Measurements from ENCODE around the gene ALOX12B.
"Not testable (repeated sequence)": the region's sequence is repeated elsewhere in the genome, so short reads cannot be mapped to it uniquely, and the experiment has no call there.

The ALOX12B gene

GRCh38 chr17:8118769-8119580 lies 31.5 kb upstream of the ALOX12B start:
- DNase-seq, result peak; percentile 93

- DNase-seq, result peak; percentile 85
These were observed 30.7 kb upstream of the ALOX12B start, which contains the start of gene ALOXE3 for GRCh38 chr17:8117980-8118768. Gene ALOXE3 (minus strand): TSS chr17:8118514. CDS start chr17:8117990, 524 bp downstream.

- DNase-seq, result peak; percentile 49
These were observed 30.0 kb upstream of the ALOX12B start for GRCh38 chr17:8117367-8117979.

GRCh38 chr17:8116776-8117175 lies 29.3 kb upstream of the ALOX12B start:
- DNase-seq, result peak; percentile 40

GRCh38 chr17:8110907-8111306 lies 23.4 kb upstream of the ALOX12B start:
- no peak for DNase-seq

- no peak for DNase-seq
These were observed 22.9 kb upstream of the ALOX12B start for GRCh38 chr17:8110456-8110804.

- DNase-seq, result peak; percentile 91
These were observed 22.3 kb upstream of the ALOX12B start for GRCh38 chr17:8109661-8110455.

GRCh38 chr17:8108972-8109660 lies 21.6 kb upstream of the ALOX12B start:
- DNase-seq, result no peak

GRCh38 chr17:8106980-8107379 lies 19.5 kb upstream of the ALOX12B start:
- not testable (repeated sequence) for DNase-seq

- DNase-seq, result no peak
These were observed 18.5 kb upstream of the ALOX12B start for GRCh38 chr17:8105957-8106398.

GRCh38 chr17:8104911-8105310 lies 17.4 kb upstream of the ALOX12B start:
- no peak for DNase-seq

- no peak for DNase-seq
These were observed 16.0 kb upstream of the ALOX12B start for GRCh38 chr17:8103549-8103948.

- no peak for DNase-seq
These were observed 14.2 kb upstream of the ALOX12B start for GRCh38 chr17:8101721-8102120.

GRCh38 chr17:8100763-8101162 lies 13.2 kb upstream of the ALOX12B start:
- DNase-seq, result no peak

- DNase-seq, result no peak
These were observed 12.6 kb upstream of the ALOX12B start for GRCh38 chr17:8100111-8100510.

- DNase-seq, result no peak
These were observed 9.0 kb upstream of the ALOX12B start for GRCh38 chr17:8096541-8096940.

- no peak for DNase-seq
These were observed 7.8 kb upstream of the ALOX12B start for GRCh38 chr17:8095361-8095760.

- no peak for DNase-seq
These were observed 3.6 kb upstream of the ALOX12B start for GRCh38 chr17:8091033-8091687.

GRCh38 chr17:8089728-8090127 lies 2.2 kb upstream of the ALOX12B start:
- DNase-seq, result no peak

GRCh38 chr17:8087952-8088230 lies 375 bp upstream of the ALOX12B start:
- DNase-seq, result no peak

- no peak for DNase-seq
These were observed 3.3 kb downstream of the ALOX12B start for GRCh38 chr17:8084250-8084649.

GRCh38 chr17:8082292-8082691 lies 5.2 kb downstream of the ALOX12B start:
- DNase-seq, result no peak
